ENCODE results near the gene OTOS. TPM values are rescaled to one million over a fixed set of nuclear protein-coding genes. Genes with fewer than 3 reads are reported as not detected.

Gene OTOS
- total and polyA plus RNA-seq, 2 experiments from 2014 or later, result not detected

- Histone ChIP-seq H3K27me3 (no peaks in the 10 kb centered on the region), H3K27ac (no peak overlapping the region), H3K36me3 (peaks cover 17% of the 10 kb centered on the region)
Measured at GRCh38 chr2:240134466-240134865, 6.0 kb downstream of the OTOS start.

GRCh38 chr2:240133401-240133800, 7.1 kb downstream of the OTOS start:
- DNase-seq (ENCODE audit: low read depth in 1 of 2, low spot score in 1 of 2), result no peak
- no peak overlapping the region for H3K4me3 ChIP-seq
- H3K9me3 ChIP-seq (ENCODE audit: low read depth), result no peaks in the 10 kb centered on the region
- TF ChIP-seq, protein P1, sequence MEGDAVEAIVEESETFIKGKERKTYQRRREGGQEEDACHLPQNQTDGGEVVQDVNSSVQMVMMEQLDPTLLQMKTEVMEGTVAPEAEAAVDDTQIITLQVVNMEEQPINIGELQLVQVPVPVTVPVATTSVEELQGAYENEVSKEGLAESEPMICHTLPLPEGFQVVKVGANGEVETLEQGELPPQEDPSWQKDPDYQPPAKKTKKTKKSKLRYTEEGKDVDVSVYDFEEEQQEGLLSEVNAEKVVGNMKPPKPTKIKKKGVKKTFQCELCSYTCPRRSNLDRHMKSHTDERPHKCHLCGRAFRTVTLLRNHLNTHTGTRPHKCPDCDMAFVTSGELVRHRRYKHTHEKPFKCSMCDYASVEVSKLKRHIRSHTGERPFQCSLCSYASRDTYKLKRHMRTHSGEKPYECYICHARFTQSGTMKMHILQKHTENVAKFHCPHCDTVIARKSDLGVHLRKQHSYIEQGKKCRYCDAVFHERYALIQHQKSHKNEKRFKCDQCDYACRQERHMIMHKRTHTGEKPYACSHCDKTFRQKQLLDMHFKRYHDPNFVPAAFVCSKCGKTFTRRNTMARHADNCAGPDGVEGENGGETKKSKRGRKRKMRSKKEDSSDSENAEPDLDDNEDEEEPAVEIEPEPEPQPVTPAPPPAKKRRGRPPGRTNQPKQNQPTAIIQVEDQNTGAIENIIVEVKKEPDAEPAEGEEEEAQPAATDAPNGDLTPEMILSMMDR (IDR thresholded peaks at IDR 0.05; ENCODE audit: low read depth, low read length), result no peak
- H3K27ac ChIP-seq, result no peak overlapping the region
- no peaks in the 10 kb centered on the region for H3K27me3 ChIP-seq
- H3K4me1 ChIP-seq (ENCODE audit: low read depth), result peaks cover 7% of the 10 kb centered on the region
- H3K36me3 ChIP-seq, result peaks cover 17% of the 10 kb centered on the region

More at GRCh38 chr2:240134466-240134865, 6.0 kb downstream of the OTOS start:
- DNase-seq (ENCODE audit: low read depth in 1 of 2, low spot score in 1 of 2), result no peak
- H3K4me1 ChIP-seq (ENCODE audit: low read depth), result peaks cover 7% of the 10 kb centered on the region
- no peak overlapping the region for H3K4me3 ChIP-seq
- TF ChIP-seq, protein P1 (IDR thresholded peaks at IDR 0.05; ENCODE audit: low read depth, low read length), result no peak
- H3K9me3 ChIP-seq (ENCODE audit: low read depth), result no peaks in the 10 kb centered on the region

DNA sequence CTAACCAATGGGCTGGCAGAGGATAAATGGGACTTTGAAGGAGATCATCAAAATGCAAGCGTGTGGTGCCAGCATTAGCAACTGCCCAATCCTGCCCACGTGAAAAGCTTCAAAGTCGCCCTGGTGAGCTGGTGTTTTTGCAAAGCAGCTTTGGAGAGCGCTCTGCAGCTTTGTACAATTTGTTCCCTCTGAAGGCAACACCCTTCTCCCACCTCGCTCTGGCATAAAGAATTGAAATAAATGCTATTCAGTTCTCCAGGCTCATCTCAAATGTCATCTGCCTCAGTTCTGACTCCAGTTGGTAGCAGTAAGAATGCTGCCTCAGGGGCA, 7.8 kb downstream of the OTOS start:
- Histone ChIP-seq H3K36me3 (peaks cover 23% of the 10 kb centered on the region), H3K9me3 (ENCODE audit: low read depth) (no peaks in the 10 kb centered on the region), H3K27ac (no peak overlapping the region), H3K4me3 (no peak overlapping the region), H3K27me3 (no peaks in the 10 kb centered on the region), H3K4me1 (ENCODE audit: low read depth) (peaks cover 7% of the 10 kb centered on the region)
- no peak for DNase-seq (ENCODE audit: low read depth in 1 of 2, low spot score in 1 of 2)
- TF ChIP-seq, protein P1 (IDR thresholded peaks at IDR 0.05; ENCODE audit: low read depth, low read length), result no peak

GRCh38 chr2:240131941-240132650, 8.4 kb downstream of the OTOS start:
- H3K9me3 ChIP-seq (ENCODE audit: low read depth), result no peaks in the 10 kb centered on the region
- no peaks in the 10 kb centered on the region for H3K27me3 ChIP-seq
- H3K36me3 ChIP-seq, result peaks cover 23% of the 10 kb centered on the region
- H3K4me3 ChIP-seq, result no peak overlapping the region
- TF ChIP-seq, protein P1 (IDR thresholded peaks at IDR 0.05; ENCODE audit: low read depth, low read length), result peak; percentile 10
- no peak for DNase-seq (ENCODE audit: low read depth in 1 of 2, low spot score in 1 of 2)
- peaks cover 7% of the 10 kb centered on the region for H3K4me1 ChIP-seq (ENCODE audit: low read depth)
- no peak overlapping the region for H3K27ac ChIP-seq

DNA sequence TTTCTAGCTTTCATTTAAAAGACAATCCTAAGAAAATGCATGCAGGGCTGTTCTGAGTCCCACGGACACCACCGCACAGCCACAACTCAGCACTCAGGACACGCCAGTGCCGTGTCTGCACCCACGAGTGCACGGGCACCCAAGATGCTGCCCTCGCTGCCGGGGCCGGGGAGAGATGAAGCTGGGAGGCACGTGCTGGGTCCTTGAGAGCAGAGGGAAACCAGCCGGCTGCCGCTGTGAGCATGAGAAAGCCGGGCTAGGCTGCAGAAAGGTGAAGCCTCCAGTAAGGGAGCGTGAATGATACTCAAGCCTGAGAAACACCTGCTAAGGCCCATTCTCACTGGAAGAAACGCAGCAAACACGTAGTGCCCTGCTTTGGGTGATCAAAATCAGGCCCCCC, 9.2 kb downstream of the OTOS start:
- Histone ChIP-seq H3K4me1 (ENCODE audit: low read depth) (peaks cover 7% of the 10 kb centered on the region), H3K36me3 (peaks cover 23% of the 10 kb centered on the region), H3K4me3 (no peak overlapping the region), H3K27me3 (no peaks in the 10 kb centered on the region), H3K27ac (no peak overlapping the region), H3K9me3 (ENCODE audit: low read depth) (no peaks in the 10 kb centered on the region)
- TF ChIP-seq, protein P1 (IDR thresholded peaks at IDR 0.05; ENCODE audit: low read depth, low read length), result no peak
- no peak for DNase-seq (ENCODE audit: low read depth in 1 of 2, low spot score in 1 of 2)
